H9 (cell line): ENCODE data around the gene TJAP1. TPM values are rescaled to one million over a fixed set of nuclear protein-coding genes. Genes with fewer than 3 reads are reported as not detected.
A peak's percentile ranks its signal among the peaks of the same experiment; 100 is the strongest.

Experiments used
- DNase-seq: peaks from one replicate; pipeline ENCODE4 v3.0.0-alpha.2; 2017
- H2AFZ ChIP-seq: one replicate; pipeline ENCODE4 v1.6.1; 2013; ENCODE audit warnings: mild to moderate bottlenecking, low read length, control low read depth, moderate library complexity
- H2AK5ac ChIP-seq: 2 replicates; pipeline ENCODE4 v1.6.1; 2013; ENCODE audit warnings: low read length, control low read depth, mixed read lengths; ENCODE audit not compliant: insufficient read length
- H2BK120ac ChIP-seq: one replicate; pipeline ENCODE4 v1.6.1; 2013; ENCODE audit warnings: low read depth, mild to moderate bottlenecking, low read length, control low read depth, inconsistent platforms; ENCODE audit not compliant: poor library complexity, severe bottlenecking
- H2BK12ac ChIP-seq: 2 replicates; pipeline ENCODE4 v1.6.1; 2013; ENCODE audit warnings: low read length, control low read depth, mixed read lengths, low read depth; ENCODE audit not compliant: insufficient read length
- H2BK15ac ChIP-seq: 2 replicates; pipeline ENCODE4 v1.6.1; 2013; ENCODE audit warnings: low read depth, low read length, control low read depth
- H2BK20ac ChIP-seq: one replicate; pipeline ENCODE4 v1.6.1; 2013; ENCODE audit warnings: low read depth, mild to moderate bottlenecking, low read length, control low read depth, inconsistent platforms; ENCODE audit not compliant: poor library complexity, severe bottlenecking
- H2BK5ac ChIP-seq: 2 replicates; pipeline ENCODE4 v1.6.1; 2013; ENCODE audit warnings: low read length, control low read depth, mixed read lengths; ENCODE audit not compliant: insufficient read length
- H3K14ac ChIP-seq: 2 replicates; pipeline ENCODE4 v1.6.1; 2013; ENCODE audit warnings: low read length, control low read depth; ENCODE audit not compliant: insufficient read depth
- H3K18ac ChIP-seq: 2 replicates; pipeline ENCODE4 v1.6.1; 2013; ENCODE audit warnings: low read depth, mild to moderate bottlenecking, mixed read lengths, low read length, control low read depth; ENCODE audit not compliant: insufficient read length
- H3K23ac ChIP-seq: 2 replicates; pipeline ENCODE4 v1.6.1; 2013; ENCODE audit warnings: low read length, control low read depth, mixed read lengths, low read depth; ENCODE audit not compliant: insufficient read length
- H3K23me2 ChIP-seq: 2 replicates; pipeline ENCODE4 v1.6.1; 2013; ENCODE audit warnings: low read depth, mild to moderate bottlenecking, mixed read lengths, low read length, control low read depth; ENCODE audit not compliant: insufficient read length, poor library complexity, severe bottlenecking
- H3K27ac ChIP-seq: 2 replicates; pipeline ENCODE4 v1.5.1; 2013; ENCODE audit warnings: low read length, control low read depth, mixed read lengths, low read depth; ENCODE audit not compliant: insufficient read length
- H3K27me3 ChIP-seq: 2 replicates; pipeline ENCODE4 v1.6.1; 2013; ENCODE audit warnings: low read length, control low read depth, inconsistent platforms; ENCODE audit not compliant: insufficient read depth
- H3K4ac ChIP-seq: 2 replicates; pipeline ENCODE4 v1.6.1; 2013; ENCODE audit warnings: low read depth, mild to moderate bottlenecking, control low read depth, inconsistent platforms, low read length, moderate library complexity
- H3K4me1 ChIP-seq: 2 replicates; pipeline ENCODE4 v1.6.1; 2013; ENCODE audit warnings: low read length, control low read depth, inconsistent platforms; ENCODE audit not compliant: insufficient read depth
- H3K4me2 ChIP-seq: 2 replicates; pipeline ENCODE4 v1.6.1; 2013; ENCODE audit warnings: low read length, control low read depth, mixed read lengths; ENCODE audit not compliant: insufficient read length, insufficient read depth
- H3K56ac ChIP-seq: 2 replicates; pipeline ENCODE4 v1.6.1; 2013; ENCODE audit warnings: low read depth, mild to moderate bottlenecking, mixed read lengths, low read length, control low read depth; ENCODE audit not compliant: insufficient read length
- H3K79me1 ChIP-seq: 2 replicates; pipeline ENCODE4 v1.6.1; 2013; ENCODE audit warnings: low read depth, mild to moderate bottlenecking, moderate library complexity, low read length, control low read depth, inconsistent platforms; ENCODE audit not compliant: insufficient read depth, poor library complexity, severe bottlenecking
- H3K79me2 ChIP-seq: 2 replicates; pipeline ENCODE4 v1.6.1; 2013; ENCODE audit warnings: low read length, control low read depth, inconsistent platforms; ENCODE audit not compliant: insufficient read depth
- H3K9ac ChIP-seq: 2 replicates; pipeline ENCODE4 v1.6.1; 2013; ENCODE audit warnings: low read length, control low read depth, mixed read lengths; ENCODE audit not compliant: insufficient read length; ENCODE audit errors: extremely low read depth
- H3K9me3 ChIP-seq: one replicate; pipeline ENCODE4 v1.6.1; 2013; ENCODE audit warnings: low read depth, low read length, inconsistent platforms; ENCODE audit not compliant: control insufficient read depth
- H3T11ph ChIP-seq: one replicate; pipeline ENCODE4 v1.6.1; 2013; ENCODE audit warnings: mild to moderate bottlenecking, low read length, control low read depth, inconsistent platforms
- H4K20me1 ChIP-seq: one replicate; pipeline ENCODE4 v1.6.1; 2013; ENCODE audit not compliant: control insufficient read depth, insufficient read length, insufficient read depth
- H4K5ac ChIP-seq: 2 replicates; pipeline ENCODE4 v1.6.1; 2013; ENCODE audit warnings: low read depth, mild to moderate bottlenecking, mixed read lengths, low read length, control low read depth; ENCODE audit not compliant: insufficient read length
- H4K8ac ChIP-seq: replicated peaks from 2 replicates; pipeline ENCODE4 v1.6.1; 2013; ENCODE audit warnings: low read length, control low read depth, mixed read lengths, low read depth; ENCODE audit not compliant: insufficient read length
- H4K91ac ChIP-seq: 2 replicates; pipeline ENCODE4 v1.6.1; 2013; ENCODE audit warnings: low read depth, mild to moderate bottlenecking, moderate library complexity, mixed read lengths, low read length, control low read depth; ENCODE audit not compliant: insufficient read length
- H3K27ac Mint-ChIP-seq, 3 experiments: 2 replicates in 2 of 3; 3 replicates in 1 of 3; pipeline ENCODE4 v1.8.0; 2020 to 2021; ENCODE audit warnings: mixed read lengths in 3 of 3, mild to moderate bottlenecking in 1 of 3, moderate library complexity in 1 of 3
- H3K27me3 Mint-ChIP-seq: 2 replicates; pipeline ENCODE4 v1.8.0; 2021; ENCODE audit warnings: low read depth, mild to moderate bottlenecking, moderate library complexity, mixed read lengths
- H3K36me3 Mint-ChIP-seq, 3 experiments: 2 replicates in 2 of 3; 3 replicates in 1 of 3; pipeline ENCODE4 v1.8.0; 2020 to 2021; ENCODE audit warnings: low read depth in 3 of 3, mixed read lengths in 3 of 3; ENCODE audit not compliant: insufficient read depth in 1 of 3
- H3K4me1 Mint-ChIP-seq, 2 experiments: 2 replicates each; pipeline ENCODE4 v1.8.0; 2020; ENCODE audit warnings: mixed read lengths in 2 of 2
- H3K4me3 Mint-ChIP-seq, 2 experiments: 2 replicates in 1 of 2; 3 replicates in 1 of 2; pipeline ENCODE4 v1.8.0; 2020 to 2021; ENCODE audit warnings: mild to moderate bottlenecking in 2 of 2, mixed read lengths in 2 of 2, moderate library complexity in 1 of 2
- H3K9me3 Mint-ChIP-seq, 2 experiments: 2 replicates in 1 of 2; 3 replicates in 1 of 2; pipeline ENCODE4 v1.8.0; 2020; ENCODE audit warnings: mild to moderate bottlenecking in 2 of 2, mixed read lengths in 2 of 2, moderate library complexity in 1 of 2
- WGBS: extraction: QIAGEN DNeasy Blood & Tissue Kit; methylation state at CpG from one replicate; pipeline ENCODE4 v1.1.7; 2013; ENCODE audit warnings: missing lambda C conversion rate, low lambda C conversion rate, mixed read lengths; ENCODE audit not compliant: insufficient read length; ENCODE audit errors: extremely low coverage; 5-methylcytosine and 5-hydroxymethylcytosine counted together
- total RNA-seq: library from RNA; stranded (reverse); gene quantifications from 2 replicates; pipeline ENCODE4 v1.2.1, GENCODE V29; 2021
- TF ChIP-seq, protein P1 (sequence below): fragments of 200-600 bp; sonication (generic); conservative IDR thresholded peaks from 3 replicates; pipeline ENCODE4 v1.8.0; 2021; ENCODE audit warnings: antibody characterized with exemption, mild to moderate bottlenecking

TJAP1 gene
- total RNA-seq, 1 experiment from 2014 or later: 45.1 TPM

DNA sequence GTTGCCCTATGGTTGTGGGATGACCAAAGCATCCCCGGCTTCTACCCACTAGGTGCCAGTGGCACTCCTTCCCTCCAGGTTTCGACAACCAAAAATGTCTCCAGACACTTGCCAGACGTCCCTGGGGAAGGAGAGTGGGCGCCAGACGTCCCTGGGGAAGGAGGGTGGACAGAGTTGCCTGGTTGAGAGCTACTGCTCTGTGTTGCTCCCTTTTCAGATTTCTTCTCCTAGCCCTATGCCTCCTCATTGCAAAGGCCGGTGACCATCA is 19.7 kb downstream of the TJAP1 start:
- no peak overlapping the region for H3T11ph ChIP-seq
- TF ChIP-seq, protein P1, sequence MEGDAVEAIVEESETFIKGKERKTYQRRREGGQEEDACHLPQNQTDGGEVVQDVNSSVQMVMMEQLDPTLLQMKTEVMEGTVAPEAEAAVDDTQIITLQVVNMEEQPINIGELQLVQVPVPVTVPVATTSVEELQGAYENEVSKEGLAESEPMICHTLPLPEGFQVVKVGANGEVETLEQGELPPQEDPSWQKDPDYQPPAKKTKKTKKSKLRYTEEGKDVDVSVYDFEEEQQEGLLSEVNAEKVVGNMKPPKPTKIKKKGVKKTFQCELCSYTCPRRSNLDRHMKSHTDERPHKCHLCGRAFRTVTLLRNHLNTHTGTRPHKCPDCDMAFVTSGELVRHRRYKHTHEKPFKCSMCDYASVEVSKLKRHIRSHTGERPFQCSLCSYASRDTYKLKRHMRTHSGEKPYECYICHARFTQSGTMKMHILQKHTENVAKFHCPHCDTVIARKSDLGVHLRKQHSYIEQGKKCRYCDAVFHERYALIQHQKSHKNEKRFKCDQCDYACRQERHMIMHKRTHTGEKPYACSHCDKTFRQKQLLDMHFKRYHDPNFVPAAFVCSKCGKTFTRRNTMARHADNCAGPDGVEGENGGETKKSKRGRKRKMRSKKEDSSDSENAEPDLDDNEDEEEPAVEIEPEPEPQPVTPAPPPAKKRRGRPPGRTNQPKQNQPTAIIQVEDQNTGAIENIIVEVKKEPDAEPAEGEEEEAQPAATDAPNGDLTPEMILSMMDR: no peak
- no peak overlapping the region for H3K4ac ChIP-seq
- peaks cover 2% of the 10 kb centered on the region for H3K79me1 ChIP-seq
- H3K79me2 ChIP-seq: no peaks in the 10 kb centered on the region; the same call in 1 of the 2 replicates
- no peaks in the 10 kb centered on the region for H3K9me3 ChIP-seq
- no peak overlapping the region for H2BK5ac ChIP-seq
- Mint-ChIP-seq H3K9me3 (no peaks in the 10 kb centered on the region), H3K4me1 (peaks cover 27% of the 10 kb centered on the region in 2 experiments), H3K36me3 (peaks cover 15 to 44% (median 41%) of the 10 kb centered on the region in 3 experiments), H3K27ac (no peak overlapping the region), H3K27me3 (no peaks in the 10 kb centered on the region), H3K4me3 (no peak overlapping the region)
- H3K18ac ChIP-seq: no peak overlapping the region
- no peak overlapping the region for H2AFZ ChIP-seq
- no peak overlapping the region for H3K14ac ChIP-seq
- H3K23me2 ChIP-seq: no peaks in the 10 kb centered on the region
- no peak overlapping the region for H2AK5ac ChIP-seq
- WGBS: no CpG with 5 or more reads among the region's 6 CpGs
- DNase-seq: no peak
- peaks cover 6% of the 10 kb centered on the region; the same call in 1 of the 2 replicates for H3K4me1 ChIP-seq
- no peak overlapping the region for H3K9ac ChIP-seq
- no peak overlapping the region for H3K56ac ChIP-seq
- H2BK20ac ChIP-seq: no peak overlapping the region
- H4K8ac ChIP-seq: no peak overlapping the region
- no peak overlapping the region for H3K23ac ChIP-seq
- H2BK120ac ChIP-seq: no peak overlapping the region
- peaks cover 2% of the 10 kb centered on the region for H4K20me1 ChIP-seq
- H3K27ac ChIP-seq: no peak overlapping the region
- H2BK12ac ChIP-seq: peak overlapping the region; percentile 17
- H4K91ac ChIP-seq: no peak overlapping the region
- no peak overlapping the region for H3K4me2 ChIP-seq
- H3K27me3 ChIP-seq: no peaks in the 10 kb centered on the region
- H2BK15ac ChIP-seq: no peak overlapping the region
- H4K5ac ChIP-seq: no peak overlapping the region
